GM19468 (cell line): ENCODE results near the gene C1orf146.
"Not testable (repeated sequence)": the region's sequence is repeated elsewhere in the genome, so short reads cannot be mapped to it uniquely, and the experiment has no call there.

ENCODE experiments used
- ATAC-seq: cut with Tn5 transposase; IDR thresholded peaks from one replicate; pipeline ENCODE4 v1.9.1; 2021; ENCODE audit warnings: mild to moderate bottlenecking, moderate library complexity, moderate number of reproducible peaks; ENCODE audit not compliant: unreplicated experiment; ENCODE audit errors: extremely low read depth

Gene C1orf146

DNA sequence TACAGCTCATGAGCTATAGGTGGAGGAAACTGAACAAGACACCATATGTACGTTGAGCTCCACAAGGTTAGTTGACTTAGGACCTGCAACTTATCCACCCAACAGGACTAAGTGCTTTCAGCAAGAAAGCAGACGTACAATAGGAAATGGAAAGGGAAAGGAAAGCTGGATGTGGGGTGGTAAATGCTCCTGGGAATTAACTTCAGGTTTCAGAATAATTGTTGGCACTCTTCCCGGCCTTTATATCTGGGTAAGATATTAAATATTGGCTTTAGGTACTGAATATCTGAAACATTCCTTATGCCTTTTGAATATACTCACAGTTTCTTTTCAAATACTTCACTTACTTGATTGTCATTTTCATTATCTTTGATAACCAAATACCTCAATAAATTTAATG, 44.8 kb downstream of the C1orf146 start:
- no peak for ATAC-seq

DNA sequence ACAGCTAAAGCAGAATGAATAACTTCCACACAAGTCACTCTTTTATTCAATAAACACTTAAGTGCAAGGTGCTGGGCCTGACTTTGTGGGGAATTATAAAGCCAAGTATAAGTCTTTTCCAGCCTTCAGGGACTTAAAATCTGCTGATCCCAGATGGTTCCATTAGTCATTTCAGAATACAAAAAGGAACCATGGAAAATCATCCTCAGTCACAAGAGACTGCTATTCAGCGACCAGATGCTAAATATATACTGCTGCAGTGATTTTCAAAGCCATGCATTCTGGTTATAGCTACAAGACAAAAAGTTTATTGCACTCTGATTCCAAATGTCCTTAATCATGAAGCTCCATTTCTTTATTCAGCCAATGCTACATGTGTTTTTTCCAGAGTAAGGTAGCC, 55.3 kb downstream of the C1orf146 start:
- no peak for ATAC-seq

DNA sequence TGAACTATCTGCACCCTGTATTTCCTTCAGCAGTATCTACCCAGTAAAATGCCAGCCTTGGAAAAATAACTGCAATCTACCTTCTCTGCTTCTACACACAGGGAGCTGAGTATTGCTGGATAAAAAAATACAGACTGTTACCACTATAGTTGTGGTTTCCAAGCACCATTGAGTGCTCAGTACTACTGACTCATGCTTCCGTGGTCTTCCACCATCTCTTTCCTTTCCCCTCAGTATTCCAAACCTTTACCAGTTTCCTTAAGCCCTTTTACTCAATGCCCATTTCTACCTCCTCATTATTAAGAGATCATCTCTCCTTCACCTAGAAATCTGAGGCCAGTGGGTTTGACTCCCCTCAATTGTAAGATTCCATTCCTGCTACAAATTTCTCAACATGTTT, 57.2 kb downstream of the C1orf146 start:
- no peak for ATAC-seq

DNA sequence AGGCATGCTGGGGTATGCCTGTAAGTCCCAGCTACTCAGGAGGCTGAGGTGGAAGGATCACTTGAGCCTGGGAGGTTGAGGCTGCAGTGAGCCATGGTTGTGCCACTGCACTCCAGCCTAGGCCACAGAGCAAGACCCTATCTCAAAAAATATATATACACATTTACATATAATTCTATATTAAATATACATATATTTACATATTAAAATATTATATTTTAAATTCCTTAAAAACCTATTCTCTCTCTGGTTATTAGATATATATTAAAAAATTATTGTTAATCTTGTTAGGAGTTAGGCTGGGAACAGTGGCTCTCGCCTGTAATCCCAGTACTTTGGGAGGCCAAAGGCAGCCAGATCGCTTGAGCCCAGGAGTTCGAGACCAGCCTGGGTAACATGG, 58.4 kb downstream of the C1orf146 start:
- no peak for ATAC-seq

GRCh38 chr1:92277105-92277723, 59.5 kb downstream of the C1orf146 start:
- no peak for ATAC-seq

DNA sequence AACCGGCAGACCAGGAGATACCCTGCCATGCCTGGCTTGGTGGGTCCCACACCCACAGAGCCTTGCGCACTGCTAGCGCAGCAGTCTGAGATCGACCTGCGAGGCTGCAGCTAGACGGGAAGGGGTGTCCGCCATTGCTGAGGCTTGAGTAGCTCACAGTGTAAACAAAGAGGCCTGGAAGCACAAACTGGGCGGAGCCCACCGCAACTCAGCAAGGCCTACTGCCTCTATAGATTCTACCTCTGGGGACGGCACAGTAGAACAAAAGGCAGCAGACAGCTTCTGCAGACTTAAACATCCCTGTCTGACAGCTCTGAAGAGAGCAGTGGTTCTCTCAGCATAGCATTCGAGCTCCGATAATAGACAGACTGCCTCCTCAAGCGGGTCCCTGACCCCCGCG, 62.1 kb downstream of the C1orf146 start:
- ATAC-seq: not testable (repeated sequence)

DNA sequence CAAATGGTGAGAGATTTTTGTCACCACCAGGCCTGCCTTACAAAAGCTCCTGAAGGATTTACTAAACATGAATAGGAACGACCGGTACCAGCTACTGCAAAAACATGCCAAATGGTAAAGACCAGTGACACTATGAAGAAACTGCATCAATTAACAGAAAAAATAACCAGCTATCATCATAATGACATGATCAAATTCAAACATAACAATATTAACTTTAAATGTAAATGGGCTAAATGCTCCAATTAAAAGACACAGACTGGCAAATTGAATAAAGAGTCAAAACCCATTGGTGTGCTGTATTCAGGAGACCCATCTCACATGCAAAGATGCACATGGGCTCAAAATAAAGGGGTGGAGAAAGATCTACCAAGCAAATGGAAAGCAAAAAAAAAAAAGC, 63.7 kb downstream of the C1orf146 start:
- not testable (repeated sequence) for ATAC-seq

- no peak for ATAC-seq
Measured at GRCh38 chr1:92291372-92291999, 73.8 kb downstream of the C1orf146 start.
